ENCODE data around the gene TMPRSS11D.

- TF ChIP-seq CTCF (IDR thresholded peaks at IDR 0.05), result no peak
- no peak for TF ChIP-seq POLR2A (IDR thresholded peaks at IDR 0.05)
These were observed 107.1 kb downstream of the TMPRSS11D start for GRCh38 chr4:67776746-67777145.

Measured in esophagus squamous epithelium (tissue), 4 donors.